Epidermal melanocyte (primary cell): Measurements from ENCODE around the gene PSORS1C1.

Experiments used
- DNase-seq: peaks from one replicate; pipeline ENCODE4 v3.0.0; 2011; ENCODE audit warnings: low spot score; ENCODE audit not compliant: insufficient read length

The PSORS1C1 gene

DNA sequence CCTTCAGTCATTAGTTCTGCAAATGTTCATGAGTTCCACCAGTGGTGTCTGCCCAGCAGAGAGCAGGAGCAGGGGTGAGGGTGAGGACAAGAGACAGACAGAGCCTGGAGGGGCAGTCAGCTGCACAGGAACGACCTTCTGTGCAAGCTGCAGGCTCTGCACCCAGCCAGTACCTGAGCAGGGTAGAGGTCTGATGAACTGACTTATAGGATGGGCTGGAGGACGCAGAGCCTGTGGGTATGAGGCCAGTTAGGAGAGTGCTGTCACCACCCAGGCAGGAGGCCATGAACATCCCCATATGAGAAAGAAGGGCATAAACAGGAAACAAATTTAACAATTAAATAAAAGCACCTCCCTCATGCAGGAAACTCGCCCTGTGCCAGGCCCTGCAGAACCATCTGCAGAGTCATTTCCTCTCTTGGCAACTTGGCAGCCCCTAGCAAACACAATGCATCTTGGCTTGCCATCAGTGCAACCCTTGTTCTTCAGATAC lies 20.2 kb upstream of the PSORS1C1 start:
- DNase-seq = no peak

DNA sequence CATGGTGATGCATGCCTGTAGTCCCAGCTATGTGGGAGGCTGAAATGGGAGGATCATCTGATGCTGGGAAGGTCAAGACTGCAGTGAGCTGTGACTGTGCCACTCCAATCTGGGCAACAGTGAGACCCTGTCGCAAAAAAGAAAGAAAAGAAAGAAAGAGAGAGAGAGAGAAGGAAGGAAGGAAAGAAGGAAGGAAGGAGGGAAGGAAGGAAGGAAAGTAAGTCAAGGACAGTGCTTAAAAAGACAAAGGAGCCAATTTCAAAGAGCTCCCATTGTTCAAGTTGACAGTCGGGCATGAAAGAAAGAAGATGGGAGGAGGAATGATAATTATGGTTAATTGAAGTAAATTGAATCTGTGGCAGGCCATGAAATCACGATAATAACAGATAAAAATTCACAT lies 18.4 kb upstream of the PSORS1C1 start:
- DNase-seq = no peak

DNA sequence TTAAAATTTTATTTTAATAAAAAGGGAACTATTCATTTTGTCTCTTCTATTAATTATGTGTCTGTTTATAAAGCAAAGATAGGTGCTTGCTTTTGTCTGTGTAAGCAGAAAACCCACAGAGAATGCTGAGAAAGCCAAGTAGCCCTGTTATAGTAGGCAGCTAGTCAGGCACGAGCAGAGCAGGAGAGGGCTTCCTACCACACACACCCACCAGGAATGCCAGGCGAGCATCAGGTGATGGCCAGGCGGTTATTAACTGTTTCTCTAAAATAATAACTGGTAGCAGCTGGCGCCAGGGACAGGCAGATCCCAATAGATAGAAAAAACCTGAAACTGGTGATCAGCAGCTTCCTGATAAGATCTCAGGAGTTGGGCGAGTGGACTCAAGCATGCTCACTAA lies 17.9 kb upstream of the PSORS1C1 start:
- no peak for DNase-seq

DNA sequence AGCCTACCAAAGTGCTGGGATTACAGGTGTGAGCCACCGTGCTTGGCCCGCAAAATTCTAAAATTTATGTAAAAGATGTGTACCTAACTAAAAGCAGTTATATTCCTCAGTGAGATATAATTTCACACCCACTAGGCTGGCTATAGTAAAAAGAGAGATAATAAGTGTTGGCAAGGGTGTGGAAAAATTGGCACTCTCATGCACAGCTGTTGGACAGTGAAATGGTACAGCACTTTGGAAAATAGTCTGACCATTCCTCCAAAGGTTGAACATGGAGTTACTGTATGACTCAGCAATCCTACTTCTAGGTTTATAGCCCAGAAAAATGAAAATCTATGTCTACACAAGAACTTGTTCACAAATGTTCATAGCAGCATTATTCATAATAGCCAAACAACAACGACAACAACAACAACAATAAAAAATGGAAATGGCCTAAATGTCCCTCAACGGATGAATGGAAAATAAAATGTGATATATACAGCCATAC lies 16.1 kb upstream of the PSORS1C1 start:
- no peak for DNase-seq

DNA sequence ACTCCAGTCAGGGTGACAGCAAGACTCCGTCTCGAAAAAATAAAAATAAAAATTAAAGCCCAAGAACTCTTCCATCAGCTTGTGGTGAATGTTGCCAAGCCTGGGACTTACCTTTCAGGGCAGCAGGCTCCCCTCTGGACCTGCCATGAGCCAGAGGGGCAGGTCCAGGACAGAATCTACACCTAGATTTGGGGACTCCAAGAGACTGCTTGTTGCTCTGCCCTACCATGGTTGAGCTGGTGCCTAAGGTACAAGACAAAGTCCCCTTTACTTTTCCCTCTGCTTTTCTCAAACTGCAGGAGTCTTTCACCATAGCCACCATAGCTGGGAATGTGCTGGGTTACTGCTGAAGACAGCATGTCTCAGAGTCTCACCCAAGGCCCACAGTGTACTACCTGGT lies 11.5 kb upstream of the PSORS1C1 start:
- DNase-seq = no peak

DNA sequence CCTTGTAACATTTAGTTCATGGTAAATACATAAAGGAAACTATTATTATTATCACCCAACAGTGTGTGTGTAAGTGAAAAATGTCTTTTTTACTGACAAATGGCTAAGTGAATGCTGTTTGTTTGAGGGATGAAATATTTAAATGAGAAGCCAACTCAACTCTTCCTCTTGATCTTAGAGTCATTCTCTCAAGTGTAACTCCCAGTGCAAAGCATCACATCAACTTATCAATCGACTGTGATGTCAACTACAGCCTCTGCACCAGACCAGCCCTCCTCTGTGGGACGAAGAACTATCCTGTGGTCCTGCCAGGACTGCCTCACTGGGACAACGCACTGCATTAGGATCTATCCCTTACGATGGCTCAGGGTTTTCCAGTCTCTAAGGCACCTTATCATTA lies 7.5 kb upstream of the PSORS1C1 start:
- DNase-seq = no peak

DNA sequence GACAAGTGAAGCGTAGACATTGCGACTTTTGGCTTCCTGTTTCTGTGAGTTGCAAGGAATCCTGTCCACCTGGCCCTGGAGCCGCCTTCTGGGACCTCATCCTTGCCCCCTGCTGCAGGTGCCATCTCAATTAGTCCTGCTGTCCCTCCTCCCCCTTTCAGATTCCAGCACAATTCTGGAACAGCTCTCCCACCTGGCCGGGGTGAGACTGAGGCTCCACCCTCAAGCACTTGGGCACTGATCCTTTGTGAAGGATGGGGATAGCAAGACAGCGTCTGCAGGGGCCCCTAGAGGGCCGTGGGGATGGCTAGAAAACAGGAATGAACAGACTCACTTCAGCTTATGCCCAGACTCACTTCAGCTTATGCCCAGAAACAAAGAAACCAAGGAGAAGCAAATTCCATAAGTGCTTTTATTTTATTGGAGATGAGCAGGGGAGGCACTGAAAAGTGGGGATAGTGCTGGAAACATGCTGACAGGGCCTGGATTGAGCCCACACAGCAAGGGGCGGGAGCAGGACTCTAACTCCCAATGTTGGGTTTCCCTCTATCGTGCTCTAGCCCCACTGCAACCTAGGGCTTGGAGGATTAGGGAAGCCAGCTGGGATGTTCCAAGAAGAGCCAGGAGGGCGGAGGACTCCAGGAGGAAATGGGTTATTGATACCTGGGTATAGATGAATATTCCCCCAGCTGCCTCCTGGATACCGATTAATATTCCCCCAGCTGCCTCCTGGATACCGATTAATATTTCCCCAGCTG lies 3.6 kb upstream of the PSORS1C1 start:
- no peak for DNase-seq

DNA sequence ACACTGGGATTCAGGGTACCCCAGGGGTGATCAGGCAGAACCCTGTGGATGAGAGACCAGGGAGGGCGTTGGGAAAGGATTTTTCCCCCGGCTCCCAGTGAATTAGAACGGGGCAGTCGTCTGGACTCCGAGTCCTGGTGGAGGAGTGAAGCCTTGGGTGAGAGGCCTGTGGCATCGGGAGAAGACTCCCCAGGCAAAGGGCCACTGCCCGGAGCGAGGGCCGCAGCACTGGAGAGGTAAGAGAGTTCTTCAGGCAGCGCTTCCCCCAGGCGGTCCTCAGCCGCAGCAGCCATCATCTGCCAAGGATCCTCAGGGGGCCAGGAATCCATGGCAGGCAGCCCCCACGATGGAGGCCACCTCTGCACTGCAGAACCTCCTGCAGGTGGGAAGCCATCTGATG lies 2.9 kb upstream of the PSORS1C1 start:
- DNase-seq = no peak

DNA sequence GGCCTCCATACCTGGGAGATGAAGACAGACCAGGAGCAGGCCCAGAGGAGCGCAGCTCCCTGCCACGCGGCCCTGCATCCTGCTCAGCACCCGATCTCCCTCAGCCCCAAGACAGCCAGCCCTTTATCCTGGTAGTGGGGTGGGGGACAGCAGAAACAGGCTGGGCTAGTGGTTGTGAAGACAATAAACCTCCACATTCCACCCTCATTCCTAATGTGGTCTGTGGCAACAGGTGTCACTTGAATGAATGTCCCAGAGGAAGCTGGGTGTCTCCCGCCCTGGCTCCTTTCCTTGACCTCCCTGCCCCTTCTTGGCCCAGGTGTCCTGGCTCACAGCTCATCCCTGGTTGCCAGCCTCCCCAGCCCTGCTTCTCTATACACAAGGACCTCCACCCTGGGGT lies 2.1 kb upstream of the PSORS1C1 start, which contains the start of gene C6orf15:
C6orf15 (minus strand) TSS at position 98 of the 400 bp plus-strand sequence; CDS start at position 78, 20 bp downstream.
- no peak for DNase-seq

DNA sequence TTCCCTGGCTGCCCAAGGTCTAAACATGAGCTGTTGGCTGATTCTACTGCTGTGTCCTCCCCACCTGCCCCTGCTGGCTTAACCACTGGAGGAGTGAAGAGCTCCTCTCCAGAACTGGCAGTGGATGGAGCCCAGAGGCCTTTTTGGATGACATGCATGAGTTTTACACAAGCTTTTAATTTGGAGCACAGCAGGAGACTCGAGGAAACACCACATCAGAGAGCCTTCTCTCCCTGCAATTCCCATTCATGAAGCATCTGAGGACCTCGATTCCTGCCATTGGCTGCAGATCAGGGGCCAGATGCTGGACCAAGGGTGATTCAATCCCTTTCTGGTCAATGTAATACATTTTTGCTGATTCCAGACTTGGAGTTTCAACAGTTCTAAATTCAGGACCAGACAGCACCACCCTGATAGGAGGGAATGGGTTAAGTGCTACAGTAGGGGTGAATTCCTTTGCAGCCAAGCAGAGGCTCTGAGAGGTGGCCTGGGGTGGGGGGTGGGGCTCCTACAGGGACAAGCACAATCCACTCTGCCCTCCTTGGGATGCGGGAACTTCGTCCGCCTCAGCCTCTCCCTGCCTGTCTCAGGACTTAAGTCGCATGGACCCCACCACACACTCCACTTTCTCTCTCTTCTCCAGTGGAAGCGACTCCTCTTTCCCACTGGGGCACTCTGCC lies 599 bp upstream of the PSORS1C1 start:
- DNase-seq = peak; percentile 36

DNA sequence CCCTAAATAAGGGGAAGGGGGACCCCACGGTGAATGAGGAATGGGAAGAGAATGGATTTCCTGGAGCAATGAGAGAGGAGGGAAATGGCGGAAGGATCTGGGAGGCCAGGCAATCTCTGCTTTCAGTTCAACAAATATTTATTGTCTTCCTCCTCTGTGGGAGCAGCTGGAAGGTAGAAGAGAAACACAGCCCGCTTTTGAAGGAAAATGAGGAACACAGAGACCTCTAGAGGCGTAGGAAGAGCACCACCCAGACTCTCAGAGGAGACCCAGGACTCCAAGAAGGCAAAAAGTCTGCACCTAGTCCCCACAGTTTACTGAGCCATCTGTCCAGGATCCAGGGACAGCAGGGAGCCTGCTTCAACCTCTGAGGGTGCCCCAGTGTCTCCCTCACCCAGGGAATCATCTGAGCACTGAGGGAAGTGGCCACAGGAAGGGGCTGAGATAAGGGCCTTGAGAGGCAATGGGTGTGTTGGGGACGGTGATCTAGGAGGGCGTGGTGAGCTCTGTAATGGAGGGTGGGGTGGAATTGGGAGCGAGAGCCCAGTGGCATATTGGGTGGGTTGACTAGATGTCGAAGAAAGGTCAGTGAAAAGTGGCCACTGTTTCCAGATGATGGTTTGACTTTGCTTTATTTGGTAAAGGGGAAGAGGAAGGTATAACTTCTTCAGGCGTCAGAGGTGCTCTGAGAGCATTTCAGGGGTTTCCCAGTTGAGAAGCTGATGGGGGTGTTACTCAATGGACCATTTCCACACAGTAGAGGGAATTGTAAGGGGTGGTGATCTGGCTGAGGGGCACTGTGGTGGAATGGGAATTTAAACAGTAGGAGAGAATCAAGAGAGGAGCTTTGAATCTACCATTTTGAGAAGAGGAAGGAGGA lies 610 bp downstream of the PSORS1C1 start:
- no peak for DNase-seq

DNA sequence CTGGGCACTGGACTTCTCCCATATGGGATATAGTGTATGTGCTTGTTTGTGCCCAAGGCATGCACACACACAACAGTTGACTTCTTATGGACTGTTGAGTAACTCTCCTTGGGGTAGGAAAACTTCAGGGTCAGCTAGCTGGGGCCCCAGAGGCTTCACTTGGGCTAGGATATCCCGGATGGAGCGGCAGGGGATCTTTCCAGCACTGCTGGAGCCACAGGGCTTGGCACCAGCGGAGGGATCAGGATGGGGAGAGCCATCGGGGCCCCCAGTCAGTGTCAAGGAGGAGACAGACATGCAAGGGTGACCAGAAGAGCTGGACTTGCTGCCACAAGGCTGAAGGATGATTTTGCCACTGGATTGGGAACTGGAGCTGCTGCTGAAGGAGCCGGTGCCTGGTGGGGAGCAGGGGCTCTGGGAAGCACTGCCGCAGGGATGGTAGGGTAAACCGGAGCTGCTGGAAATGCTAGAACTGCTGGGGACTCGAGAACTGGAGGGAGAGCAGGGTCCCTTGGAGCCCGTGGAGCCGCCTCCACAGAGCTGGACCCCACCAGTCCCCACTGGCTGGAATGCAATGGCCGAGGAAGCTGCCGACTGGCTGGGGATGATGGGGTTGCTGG lies 1.5 kb downstream of the PSORS1C1 start:
- no peak for DNase-seq

DNA sequence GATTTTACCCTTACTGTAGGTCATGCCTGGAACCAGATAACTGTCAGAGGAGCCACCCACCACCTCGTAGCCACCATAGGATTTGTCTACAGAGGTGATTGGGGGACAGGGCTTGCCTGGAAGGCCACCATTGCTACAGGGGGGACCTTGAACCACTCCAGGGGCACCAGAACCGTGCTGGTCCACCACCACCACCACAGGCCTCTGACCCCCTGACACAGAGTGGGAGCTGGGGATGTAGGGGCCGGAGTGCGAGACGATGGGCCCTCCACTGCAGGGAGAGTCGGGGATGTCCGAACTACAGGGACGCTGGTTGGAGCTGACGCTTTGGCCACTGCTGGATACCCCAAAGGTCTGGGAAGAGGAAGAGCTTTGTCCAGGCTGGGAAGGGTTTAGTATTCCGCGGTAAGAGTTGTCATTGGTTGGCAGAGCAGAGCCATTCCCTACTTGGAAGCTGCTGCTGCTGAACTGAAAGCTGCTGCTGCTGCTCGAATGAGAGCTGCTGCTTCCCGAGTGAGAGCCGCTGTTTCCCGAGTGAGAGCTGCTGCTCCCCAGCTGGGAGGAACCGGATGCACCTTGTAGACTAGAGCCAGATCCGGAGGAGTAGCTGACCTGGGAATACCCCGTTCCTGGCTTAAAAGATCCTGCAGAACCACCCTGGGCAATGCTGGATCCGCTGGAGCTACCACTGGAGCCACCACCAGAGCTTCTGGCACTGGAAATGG lies 2.2 kb downstream of the PSORS1C1 start:
- DNase-seq = no peak

DNA sequence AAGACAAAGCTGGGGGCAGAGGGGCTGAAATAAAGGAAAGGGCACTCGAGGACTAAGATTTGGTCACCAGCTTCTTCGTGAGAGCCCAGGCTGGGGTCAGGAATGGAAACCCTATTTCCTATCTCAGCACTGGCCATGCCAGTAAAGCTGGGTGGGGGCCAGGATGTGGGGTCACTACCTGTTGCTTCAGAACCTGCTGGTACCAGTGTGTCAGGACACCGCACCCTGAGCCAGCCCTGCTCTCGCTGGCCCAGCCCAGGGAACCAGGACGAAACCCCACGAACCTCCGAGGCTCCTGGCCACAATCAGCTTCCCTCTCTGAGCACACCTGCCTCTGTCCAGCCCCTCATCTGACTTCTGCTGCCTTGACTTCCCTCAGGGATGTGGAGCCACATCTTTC lies 3.6 kb downstream of the PSORS1C1 start:
- DNase-seq = no peak

DNA sequence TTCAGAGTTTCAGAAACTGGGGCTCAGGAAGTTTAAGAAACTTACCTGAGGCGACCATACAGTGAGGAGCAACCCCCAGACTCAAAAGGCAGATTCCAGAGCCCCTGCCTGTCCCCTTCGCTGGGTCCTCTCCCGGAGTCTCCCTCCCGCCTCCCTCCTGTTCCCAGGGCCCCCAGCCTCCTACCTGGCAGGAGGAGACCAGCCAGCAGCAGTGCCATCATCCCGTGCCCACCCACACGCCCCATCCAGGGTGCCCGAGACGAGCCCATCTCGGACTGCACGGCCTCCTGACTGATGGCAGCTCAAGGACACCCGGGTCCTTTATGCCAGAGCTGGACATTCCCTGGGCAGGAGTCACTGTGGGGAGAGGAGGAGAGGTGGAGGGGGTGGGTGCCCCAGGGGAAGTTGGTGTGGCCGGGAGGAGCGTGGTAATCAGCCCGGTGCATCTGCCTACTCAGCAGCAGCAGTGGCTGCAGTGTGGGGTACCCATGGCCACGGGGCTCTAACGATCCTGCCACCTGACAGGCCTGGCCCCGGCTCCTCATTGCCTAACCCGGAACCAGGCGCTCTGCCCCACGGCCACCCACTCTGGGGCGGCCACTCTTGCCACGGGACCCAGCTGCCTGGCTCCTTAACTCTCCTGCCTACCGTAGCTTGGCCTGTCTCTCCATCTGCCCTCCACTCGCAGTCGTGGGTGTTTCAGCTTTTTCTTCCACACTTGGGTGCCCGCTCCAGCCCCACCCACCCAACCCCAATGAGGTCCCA lies 5.7 kb downstream of the PSORS1C1 start, which contains the start of gene CDSN:
CDSN (minus strand) TSS at position 296 of the 765 bp plus-strand sequence; CDS start at position 269, 27 bp downstream.
- no peak for DNase-seq

DNA sequence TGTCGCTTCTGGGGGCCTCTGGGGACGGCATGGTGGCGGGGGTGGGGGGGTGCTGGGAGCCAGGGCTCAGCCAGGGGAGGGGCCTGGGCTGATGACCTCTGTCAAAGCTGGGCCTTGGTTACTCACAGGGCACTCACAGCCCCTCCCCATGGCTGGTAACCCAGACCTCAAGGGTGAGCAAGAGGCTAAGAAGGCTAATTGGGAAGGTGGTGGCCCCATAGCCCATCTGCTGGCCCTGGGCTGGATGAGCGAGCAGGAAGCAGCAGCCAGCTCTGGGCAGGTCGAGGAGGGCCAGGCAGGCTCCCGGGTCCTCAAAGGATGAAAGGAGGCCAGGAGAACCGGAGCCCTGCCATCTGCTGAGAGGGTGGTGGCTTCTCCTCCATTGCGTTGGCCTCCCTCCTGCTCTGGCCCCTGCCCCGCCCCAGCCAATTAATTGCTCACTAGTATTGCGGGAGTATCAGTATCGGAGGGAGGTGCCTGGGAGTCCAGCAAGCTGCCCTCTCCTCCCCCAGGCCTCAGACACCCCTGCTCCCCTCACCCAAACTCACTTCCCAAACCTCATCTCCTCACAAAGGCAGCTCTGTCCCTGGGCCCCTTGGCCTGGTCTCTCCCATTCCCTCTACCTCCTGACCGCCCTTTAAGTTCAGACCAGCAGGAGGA lies 6.7 kb downstream of the PSORS1C1 start:
- DNase-seq = no peak

DNA sequence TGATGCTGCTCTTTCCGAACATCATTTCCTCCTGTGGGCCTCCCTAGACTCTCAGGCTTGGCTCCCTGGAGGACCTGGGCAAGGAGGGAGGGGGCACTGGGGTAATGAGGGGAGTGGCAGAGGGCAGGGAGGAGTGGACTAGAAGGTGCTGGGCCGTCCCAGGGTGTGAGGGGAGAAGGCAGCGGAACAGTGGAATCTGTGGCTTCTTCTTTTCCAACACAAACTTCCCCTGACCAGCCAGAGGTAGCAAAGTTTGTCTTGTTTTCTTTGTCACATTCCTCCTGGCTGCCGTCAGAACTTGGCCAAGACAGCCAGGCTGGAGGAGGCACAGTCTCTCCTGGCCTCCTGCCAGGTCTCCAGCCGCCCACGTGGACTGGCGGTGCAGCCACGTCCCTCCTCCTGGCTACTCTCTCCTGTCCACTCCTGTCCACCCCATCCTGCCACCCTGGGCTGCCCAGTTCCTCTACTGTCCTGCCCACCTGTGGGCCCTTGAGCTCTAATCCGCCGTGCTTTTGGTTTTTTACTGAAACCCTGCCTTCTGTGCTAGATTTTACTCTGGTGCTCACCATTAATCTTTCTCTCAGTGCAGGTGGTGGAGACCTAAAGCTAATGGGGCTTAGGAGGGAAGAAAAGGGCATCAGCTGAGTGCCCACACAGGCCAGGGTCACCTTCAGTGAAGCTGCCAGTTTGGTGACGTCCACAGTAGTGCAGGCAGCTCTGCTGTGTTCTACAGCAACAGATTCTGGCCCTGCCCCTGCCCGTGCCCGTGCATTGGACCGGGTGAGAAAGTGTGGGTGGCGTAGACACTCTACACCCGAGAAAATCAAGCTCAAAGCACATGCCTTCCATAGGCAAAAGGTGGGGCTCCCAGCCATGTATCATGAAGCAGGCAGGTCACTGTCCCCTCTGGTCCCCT lies 8.4 kb downstream of the PSORS1C1 start:
- peak; percentile 19 for DNase-seq

DNA sequence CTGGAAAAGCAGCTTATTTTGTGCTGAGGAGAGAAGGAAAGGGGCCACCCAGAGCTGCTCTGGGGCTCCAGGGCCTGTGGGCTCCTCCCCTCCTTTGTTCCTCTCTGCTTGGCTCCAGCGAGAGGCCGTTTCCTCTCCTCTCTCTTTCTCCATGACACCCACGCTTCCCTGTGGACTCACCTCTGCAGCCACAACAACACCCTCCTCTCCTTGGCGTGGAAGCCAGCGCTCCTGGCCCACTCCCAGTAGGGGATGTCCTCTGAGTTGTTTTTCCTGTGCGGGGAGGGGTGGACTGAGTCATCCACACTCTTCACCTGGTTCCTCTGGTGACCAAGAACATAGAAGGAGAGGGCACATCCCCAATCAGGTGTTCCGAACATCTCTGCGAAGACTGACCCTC lies 10.6 kb downstream of the PSORS1C1 start:
- no peak for DNase-seq
